ENCODE results near the gene PLIN3. TPM values are rescaled to one million over a fixed set of nuclear protein-coding genes. Genes with fewer than 3 reads are reported as not detected.

Gene PLIN3
- total and polyA plus RNA-seq, 9 of the 15 experiments (the other 6 are each of a cell fraction or from before 2014, with no cell fraction given), result 7.5 to 75.6 (median 43.1) TPM

DNA sequence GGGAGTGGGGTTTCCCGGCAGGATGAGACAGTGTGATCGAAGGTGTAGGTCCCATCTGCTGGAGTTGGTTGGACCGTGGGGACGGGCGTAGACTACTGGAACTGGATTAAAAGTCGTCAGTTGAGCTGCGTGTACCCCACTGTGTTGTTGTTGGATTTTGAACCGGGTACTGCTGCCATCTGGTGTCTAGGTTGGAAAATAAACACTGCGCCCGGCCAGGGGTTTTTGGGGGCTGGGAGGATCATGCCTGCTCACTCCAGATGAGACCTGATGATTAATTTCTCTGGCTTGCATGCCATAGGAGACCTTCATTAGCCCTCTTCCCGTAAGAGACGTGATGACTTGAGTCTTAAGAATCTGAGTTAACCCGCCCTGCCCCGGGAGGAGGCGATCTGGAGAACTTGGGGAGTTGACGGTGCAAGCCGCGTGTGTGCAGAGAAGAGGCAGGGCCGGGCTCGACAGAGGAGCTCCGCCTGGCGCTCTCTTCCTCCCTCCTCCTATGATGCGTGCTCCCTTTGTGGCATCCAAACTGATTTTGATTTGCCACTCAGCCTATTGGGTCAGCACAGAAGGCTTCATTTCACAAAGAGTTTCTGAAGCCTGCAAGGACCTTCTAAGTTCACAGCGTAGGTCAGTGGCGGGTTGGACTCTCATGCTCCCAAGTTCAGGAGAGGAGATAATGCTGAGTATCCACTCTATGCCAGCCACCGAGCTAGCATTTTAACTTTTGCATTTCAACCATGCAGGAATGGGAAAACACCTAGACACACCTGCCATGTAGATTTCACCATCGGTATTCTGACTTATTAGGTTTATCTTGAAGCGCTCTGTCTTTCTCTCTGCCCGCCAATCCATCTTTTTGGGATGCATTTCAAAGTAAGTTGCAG is 44.6 kb upstream of the PLIN3 start:
- BruUV-seq (replicated peaks), result no TSS peak
- ATAC-seq, result peak; percentile 22
- Histone ChIP-seq H3K4me2 (ENCODE audit: insufficient read depth, low read length) (peak overlapping the region; percentile 90), H4K20me1 (replicated peaks; ENCODE audit: control insufficient read depth, insufficient read depth, low read length) (peaks cover 12% of the 10 kb centered on the region; the same call in 1 of the 2 replicates), H3K4me3 (peak overlapping the region; percentile 93), H2AFZ (ENCODE audit: low read depth, low read length) (peak overlapping the region; percentile 76; the same call in 1 of the 2 replicates), H3K9ac (ENCODE audit: insufficient read depth in 1 of 2, low read depth in 2 of 2, low read length in 2 of 2) (peak overlapping the region; percentile 75 to 93), H3K9me1 (ENCODE audit: control insufficient read depth, insufficient read depth, low read length) (peaks cover 3% of the 10 kb centered on the region), H3K9me3 (replicated peaks; ENCODE audit: control insufficient read depth, insufficient read depth, low read depth, low read length) (no peaks in the 10 kb centered on the region), H3K27me3 (ENCODE audit: control insufficient read depth in 2 of 2, insufficient read depth in 2 of 2, low read length in 2 of 2) (no peaks in the 10 kb centered on the region), H3K27ac (ENCODE audit: extremely low read depth, low read depth, low read length) (peak overlapping the region; percentile 87), H3K4me1 (replicated peaks in 1 of 2; ENCODE audit: control insufficient read depth in 2 of 2, insufficient read depth in 2 of 2, low read length in 2 of 2) (peaks cover 33 to 57% of the 10 kb centered on the region in 2 experiments), H3K36me3 (ENCODE audit: control insufficient read depth, insufficient read depth, low read length) (peaks cover 62% of the 10 kb centered on the region), H3K79me2 (ENCODE audit: control insufficient read depth, insufficient read depth, low read length) (peaks cover 71% of the 10 kb centered on the region)
- FAIRE-seq, result peak; percentile 84
- in situ Hi-C loops (cut with MboI) (loop anchor here (5.0 kb wide), 1 partner anchor 105 kb away; no protein-coding TSS in a partner anchor), intact Hi-C loops (cut with micrococcal nuclease) (loop anchor here (1.0 kb wide), 2 partner anchors 40 to 103 kb away; no protein-coding TSS in a partner anchor)
- ChIA-PET POLR2A (interaction anchor here (0.5 to 1.3 kb wide), 9 partner anchors 9 to 1560 kb away, joined by 3 to 5 read pairs (median 4); no protein-coding TSS in a partner anchor), CTCF (ENCODE audit: low intra/inter-chr PET ratio) (interaction anchor here (0.5 to 2.1 kb wide), 5 partner anchors 99 to 120 kb away, joined by 3 to 37 read pairs (median 3); no protein-coding TSS in a partner anchor)
- DNase-seq (ENCODE audit: extremely low read depth in 1 of 4, low spot score in 3 of 4), result peak; percentile 53 to 71 (median 60)
- 42% methylated on average over 27 of the region's 29 CpGs for WGBS (ENCODE audit: insufficient coverage, low coverage, missing lambda C conversion rate)
- TF ChIP-seq PHF8 (IDR thresholded peaks at IDR 0.05; ENCODE audit: borderline replicate concordance, low read length), result no peak
- TF ChIP-seq BDP1 (IDR thresholded peaks at IDR 0.05; ENCODE audit: insufficient read depth, insufficient read length), result no peak
- peak; percentile 59 for TF ChIP-seq MEIS2 (IDR thresholded peaks at IDR 0.05; ENCODE audit: partially characterized antibody)
- 0 out of 3 replicates have a peak, but pooled peaks of 1 of the 2 experiments have one; percentile 8 for TF ChIP-seq CBX3 (IDR thresholded peaks at IDR 0.05; ENCODE audit: borderline replicate concordance in 1 of 2, low read length in 2 of 2)
- TF ChIP-seq MAZ (CRISPR knock-in tag; conservative IDR thresholded peaks at IDR 0.05 in 1 of 2, IDR thresholded peaks at IDR 0.05 in 1 of 2), result peak in 1 of 2 experiments; percentile 73; a peak in 2 of 4 replicates
- TF ChIP-seq SMARCA5 (IDR thresholded peaks at IDR 0.05), result 0 out of 2 replicates have a peak, but pooled peaks have one; percentile 1
- TF ChIP-seq, protein P1, sequence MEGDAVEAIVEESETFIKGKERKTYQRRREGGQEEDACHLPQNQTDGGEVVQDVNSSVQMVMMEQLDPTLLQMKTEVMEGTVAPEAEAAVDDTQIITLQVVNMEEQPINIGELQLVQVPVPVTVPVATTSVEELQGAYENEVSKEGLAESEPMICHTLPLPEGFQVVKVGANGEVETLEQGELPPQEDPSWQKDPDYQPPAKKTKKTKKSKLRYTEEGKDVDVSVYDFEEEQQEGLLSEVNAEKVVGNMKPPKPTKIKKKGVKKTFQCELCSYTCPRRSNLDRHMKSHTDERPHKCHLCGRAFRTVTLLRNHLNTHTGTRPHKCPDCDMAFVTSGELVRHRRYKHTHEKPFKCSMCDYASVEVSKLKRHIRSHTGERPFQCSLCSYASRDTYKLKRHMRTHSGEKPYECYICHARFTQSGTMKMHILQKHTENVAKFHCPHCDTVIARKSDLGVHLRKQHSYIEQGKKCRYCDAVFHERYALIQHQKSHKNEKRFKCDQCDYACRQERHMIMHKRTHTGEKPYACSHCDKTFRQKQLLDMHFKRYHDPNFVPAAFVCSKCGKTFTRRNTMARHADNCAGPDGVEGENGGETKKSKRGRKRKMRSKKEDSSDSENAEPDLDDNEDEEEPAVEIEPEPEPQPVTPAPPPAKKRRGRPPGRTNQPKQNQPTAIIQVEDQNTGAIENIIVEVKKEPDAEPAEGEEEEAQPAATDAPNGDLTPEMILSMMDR (IDR thresholded peaks at IDR 0.05 in 2 of 3, conservative IDR thresholded peaks at IDR 0.05 in 1 of 3; ENCODE audit: insufficient read depth in 2 of 3, low read depth in 1 of 3, low read length in 3 of 3), result peak; percentile 69 to 81 (median 70)
- TF ChIP-seq, protein P2, sequence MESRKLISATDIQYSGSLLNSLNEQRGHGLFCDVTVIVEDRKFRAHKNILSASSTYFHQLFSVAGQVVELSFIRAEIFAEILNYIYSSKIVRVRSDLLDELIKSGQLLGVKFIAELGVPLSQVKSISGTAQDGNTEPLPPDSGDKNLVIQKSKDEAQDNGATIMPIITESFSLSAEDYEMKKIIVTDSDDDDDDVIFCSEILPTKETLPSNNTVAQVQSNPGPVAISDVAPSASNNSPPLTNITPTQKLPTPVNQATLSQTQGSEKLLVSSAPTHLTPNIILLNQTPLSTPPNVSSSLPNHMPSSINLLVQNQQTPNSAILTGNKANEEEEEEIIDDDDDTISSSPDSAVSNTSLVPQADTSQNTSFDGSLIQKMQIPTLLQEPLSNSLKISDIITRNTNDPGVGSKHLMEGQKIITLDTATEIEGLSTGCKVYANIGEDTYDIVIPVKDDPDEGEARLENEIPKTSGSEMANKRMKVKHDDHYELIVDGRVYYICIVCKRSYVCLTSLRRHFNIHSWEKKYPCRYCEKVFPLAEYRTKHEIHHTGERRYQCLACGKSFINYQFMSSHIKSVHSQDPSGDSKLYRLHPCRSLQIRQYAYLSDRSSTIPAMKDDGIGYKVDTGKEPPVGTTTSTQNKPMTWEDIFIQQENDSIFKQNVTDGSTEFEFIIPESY (CRISPR knock-in tag; IDR thresholded peaks at IDR 0.05), result peak; percentile 98
- TF ChIP-seq SIN3A (IDR thresholded peaks at IDR 0.05; ENCODE audit: borderline replicate concordance in 2 of 2, control insufficient read depth in 1 of 2, low read depth in 2 of 2, low read length in 2 of 2), result peak in 1 of 2 experiments; percentile 5; a peak in 1 of 4 replicates
- peak; percentile 92 for TF ChIP-seq ZNF263 (CRISPR knock-in tag; IDR thresholded peaks at IDR 0.05; ENCODE audit: borderline replicate concordance)
- TF ChIP-seq, protein P3, sequence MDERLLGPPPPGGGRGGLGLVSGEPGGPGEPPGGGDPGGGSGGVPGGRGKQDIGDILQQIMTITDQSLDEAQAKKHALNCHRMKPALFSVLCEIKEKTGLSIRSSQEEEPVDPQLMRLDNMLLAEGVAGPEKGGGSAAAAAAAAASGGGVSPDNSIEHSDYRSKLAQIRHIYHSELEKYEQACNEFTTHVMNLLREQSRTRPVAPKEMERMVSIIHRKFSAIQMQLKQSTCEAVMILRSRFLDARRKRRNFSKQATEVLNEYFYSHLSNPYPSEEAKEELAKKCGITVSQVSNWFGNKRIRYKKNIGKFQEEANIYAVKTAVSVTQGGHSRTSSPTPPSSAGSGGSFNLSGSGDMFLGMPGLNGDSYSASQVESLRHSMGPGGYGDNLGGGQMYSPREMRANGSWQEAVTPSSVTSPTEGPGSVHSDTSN (CRISPR knock-in tag; IDR thresholded peaks at IDR 0.05; ENCODE audit: low read depth), result no peak
- TF ChIP-seq, protein P3 (tag; conservative IDR thresholded peaks at IDR 0.05; ENCODE audit: low read depth), result 0 out of 2 replicates have a peak, but pooled peaks have one; percentile 11

All from K562 (cell line).